DND-41 (cell line): Measurements from ENCODE around the gene EPHX1.

ENCODE experiments used
- ATAC-seq: fragments of 200-7000 bp; cut with Tn5 transposase; 3 replicates; pipeline ENCODE4 v1.9.1; 2021; ENCODE audit warnings: low read depth; ENCODE audit not compliant: insufficient read depth
- DNase-seq: peaks from one replicate; pipeline ENCODE4 v3.0.0-alpha.2; 2020
- H2AFZ ChIP-seq: 2 replicates; pipeline ENCODE4 v1.6.0; 2012; ENCODE audit warnings: low read depth, low read length
- H3K27ac ChIP-seq: 2 replicates; pipeline ENCODE4 v1.5.1; 2012; ENCODE audit warnings: low read length, inconsistent platforms
- H3K27me3 ChIP-seq: fragments of 200-600 bp; sonication (generic); 2 replicates; pipeline ENCODE4 v1.6.0; 2012; ENCODE audit warnings: low read length, mild to moderate bottlenecking, inconsistent platforms; ENCODE audit not compliant: insufficient read depth, poor library complexity
- H3K36me3 ChIP-seq: 2 replicates; pipeline ENCODE4 v1.5.1; 2012; ENCODE audit warnings: low read length, inconsistent platforms; ENCODE audit not compliant: insufficient read depth
- H3K4me1 ChIP-seq: 2 replicates; pipeline ENCODE4 v1.5.1; 2012; ENCODE audit warnings: mild to moderate bottlenecking, low read length; ENCODE audit not compliant: insufficient read depth
- H3K4me2 ChIP-seq: 2 replicates; pipeline ENCODE4 v1.6.0; 2012; ENCODE audit warnings: mild to moderate bottlenecking, moderate library complexity, low read length, inconsistent platforms; ENCODE audit not compliant: insufficient read depth
- H3K4me3 ChIP-seq, 2 experiments: fragments of 200-600 bp in 1 of 2; shearing (Covaris generic) in 1 of 2; 2 replicates each; pipeline ENCODE4 v1.5.1; 2012 to 2016; ENCODE audit warnings: inconsistent platforms in 2 of 2, low read length in 2 of 2, mild to moderate bottlenecking in 2 of 2, low read depth in 1 of 2, moderate library complexity in 1 of 2
- H3K79me2 ChIP-seq: 2 replicates; pipeline ENCODE4 v1.6.0; 2012; ENCODE audit warnings: low read length, inconsistent platforms; ENCODE audit not compliant: insufficient read depth
- H3K9ac ChIP-seq: 2 replicates; pipeline ENCODE4 v1.6.0; 2012; ENCODE audit warnings: low read depth, mild to moderate bottlenecking, inconsistent platforms, low read length, moderate library complexity
- H3K9me3 ChIP-seq: 2 replicates; pipeline ENCODE4 v1.5.1; 2012; ENCODE audit warnings: low read length, moderate library complexity, mild to moderate bottlenecking, inconsistent platforms; ENCODE audit not compliant: insufficient read depth, severe bottlenecking
- H4K20me1 ChIP-seq: 2 replicates; pipeline ENCODE4 v1.6.0; 2012; ENCODE audit warnings: low read length; ENCODE audit not compliant: insufficient read depth
- CTCF ChIP-seq: IDR thresholded peaks from 2 replicates; pipeline ENCODE4 v1.5.1; 2012; ENCODE audit warnings: borderline replicate concordance, low read length, moderate library complexity, mild to moderate bottlenecking; ENCODE audit not compliant: poor library complexity, severe bottlenecking; ENCODE audit errors: extremely low read depth
- EZH2 ChIP-seq: IDR thresholded peaks from 3 replicates; pipeline ENCODE4 v1.6.1; 2012; ENCODE audit warnings: borderline replicate concordance, low read depth, mild to moderate bottlenecking, moderate library complexity, low read length, inconsistent platforms; ENCODE audit not compliant: severe bottlenecking

EPHX1 gene

GRCh38 chr1:225828706-225829345, 18.9 kb downstream of the EPHX1 start:
- no peaks in the 10 kb centered on the region for H3K36me3 ChIP-seq
- no peak for ATAC-seq
- H4K20me1 ChIP-seq: no peaks in the 10 kb centered on the region
- H3K27me3 ChIP-seq: no peaks in the 10 kb centered on the region
- no peak overlapping the region for H3K4me2 ChIP-seq
- no peaks in the 10 kb centered on the region for H3K4me1 ChIP-seq
- H3K4me3 ChIP-seq: no peak overlapping the region
- no peak overlapping the region for H3K9ac ChIP-seq
- H3K79me2 ChIP-seq: no peaks in the 10 kb centered on the region
- no peak for DNase-seq
- H3K27ac ChIP-seq: no peak overlapping the region
- H3K9me3 ChIP-seq: no peaks in the 10 kb centered on the region
- TF ChIP-seq CTCF (no peak), EZH2 (no peak)
- H2AFZ ChIP-seq: no peak overlapping the region

- DNase-seq: no peak
- no peak overlapping the region for H2AFZ ChIP-seq
- no peak overlapping the region for H3K9ac ChIP-seq
- no peaks in the 10 kb centered on the region for H3K27me3 ChIP-seq
- no peak for ATAC-seq
- H3K27ac ChIP-seq: no peak overlapping the region
- no peaks in the 10 kb centered on the region for H3K79me2 ChIP-seq
- no peaks in the 10 kb centered on the region for H4K20me1 ChIP-seq
- no peak overlapping the region for H3K4me2 ChIP-seq
- no peaks in the 10 kb centered on the region for H3K36me3 ChIP-seq
- H3K4me3 ChIP-seq: no peak overlapping the region
- H3K9me3 ChIP-seq: no peaks in the 10 kb centered on the region
- TF ChIP-seq CTCF: no peak
- no peaks in the 10 kb centered on the region for H3K4me1 ChIP-seq
Observed at GRCh38 chr1:225830841-225831240, 20.9 kb downstream of the EPHX1 start.

GRCh38 chr1:225834417-225835329, 24.7 kb downstream of the EPHX1 start:
- no peaks in the 10 kb centered on the region for H3K4me1 ChIP-seq
- no peak for DNase-seq
- H3K9ac ChIP-seq: no peak overlapping the region
- H3K4me2 ChIP-seq: no peak overlapping the region
- H3K27ac ChIP-seq: no peak overlapping the region
- no peaks in the 10 kb centered on the region for H3K36me3 ChIP-seq
- H3K79me2 ChIP-seq: no peaks in the 10 kb centered on the region
- H2AFZ ChIP-seq: no peak overlapping the region
- H3K4me3 ChIP-seq: no peak overlapping the region
- H3K9me3 ChIP-seq: no peaks in the 10 kb centered on the region
- no peak for TF ChIP-seq CTCF
- TF ChIP-seq EZH2: no peak
- no peaks in the 10 kb centered on the region for H3K27me3 ChIP-seq
- H4K20me1 ChIP-seq: no peaks in the 10 kb centered on the region
- no peak for ATAC-seq
